K562 (cell line): ENCODE data around the gene RPS10. TPM values are rescaled to one million over a fixed set of nuclear protein-coding genes. Genes with fewer than 3 reads are reported as not detected.

Experiments used
- ATAC-seq: fragments of 200-7000 bp; cut with Tn5 transposase; 3 replicates; pipeline ENCODE4 v1.9.1; 2020; ENCODE audit warnings: moderate library complexity
- BruUV-seq: library from RNA; stranded (reverse); fragments of 400-500 nt; replicated peaks from 2 replicates; lab custom pipeline; 2021; lab: Mats Ljungman, UMichigan
- CTCF ChIA-PET: fragments of 300-600 bp; formaldehyde crosslinking; extraction: SDS; loops from one replicate; lab custom pipeline; 2021; ENCODE audit warnings: low intra/inter-chr PET ratio; lab: Yijun Ruan, JAX
- POLR2A ChIA-PET: fragments of 300-600, 350-650 bp; sonication (Branson Sonifier 250); formaldehyde crosslinking; extraction: SDS; loops from one replicate; lab custom pipeline; 2021; ENCODE audit warnings: antibody characterized with exemption, inconsistent platforms; lab: Yijun Ruan, JAX
- DNase-seq, 4 experiments: peaks; one replicate each; pipeline versions ENCODE4 v3.0.0 to v3.0.0-alpha.2; 2011 to 2018; ENCODE audit warnings: low spot score in 3 of 4, mixed read lengths in 3 of 4; ENCODE audit errors: extremely low read depth in 1 of 4
- FAIRE-seq: peaks from 2 replicates; lab custom pipeline; 2011; peaks lifted over from hg19 to GRCh38; lab: Jason Lieb, UNC
- H2AFZ ChIP-seq: 2 replicates; pipeline ENCODE4 v1.6.0; 2011; ENCODE audit warnings: low read depth, low read length, control low read depth, inconsistent platforms
- H3K27ac ChIP-seq: fragments of 200-600 bp; 3 replicates; pipeline ENCODE4 v1.8.0; 2011; ENCODE audit warnings: low read depth, mild to moderate bottlenecking, control low read depth, inconsistent platforms, low read length, moderate library complexity, mixed read lengths; ENCODE audit errors: extremely low read depth
- H3K27me3 ChIP-seq, 2 experiments: fragments of 300-600 bp in 1 of 2; 2 replicates in 1 of 2; 3 replicates in 1 of 2; pipeline versions ENCODE4 v1.6.0 to v1.8.0; 2011; ENCODE audit warnings: inconsistent platforms in 2 of 2, low read length in 2 of 2, mild to moderate bottlenecking in 1 of 2, mixed read lengths in 1 of 2, moderate library complexity in 1 of 2; ENCODE audit not compliant: control insufficient read depth in 2 of 2, insufficient read depth in 2 of 2
- H3K36me3 ChIP-seq: fragments of 300-600 bp; 3 replicates; pipeline ENCODE4 v1.8.0; 2011; ENCODE audit warnings: mild to moderate bottlenecking, low read length, inconsistent platforms; ENCODE audit not compliant: control insufficient read depth, insufficient read depth
- H3K4me1 ChIP-seq, 2 experiments: fragments of 200-600 bp in 1 of 2; replicated peaks in 1 of 2; 2 replicates in 1 of 2; 3 replicates in 1 of 2; pipeline versions ENCODE4 v1.5.1 to v1.8.0; 2011; ENCODE audit warnings: inconsistent platforms in 2 of 2, low read length in 2 of 2, mild to moderate bottlenecking in 1 of 2, mixed read lengths in 1 of 2, moderate library complexity in 1 of 2; ENCODE audit not compliant: control insufficient read depth in 2 of 2, insufficient read depth in 2 of 2
- H3K4me2 ChIP-seq: 2 replicates; pipeline ENCODE4 v1.6.1; 2011; ENCODE audit warnings: low read length, control low read depth, inconsistent platforms, mixed read lengths; ENCODE audit not compliant: insufficient read depth
- H3K4me3 ChIP-seq: fragments of 200-600 bp; sonication (generic), shearing (Covaris generic); 2 replicates; pipeline ENCODE4 v1.5.1; 2016; ENCODE audit warnings: control low read depth, inconsistent platforms
- H3K79me2 ChIP-seq: fragments of 200-600 bp; 3 replicates; pipeline ENCODE4 v1.8.0; 2011; ENCODE audit warnings: low read length, inconsistent platforms; ENCODE audit not compliant: control insufficient read depth, insufficient read depth
- H3K9ac ChIP-seq, 2 experiments: 2 replicates each; pipeline versions ENCODE4 v1.6.0 to v1.6.1; 2011; ENCODE audit warnings: low read depth in 2 of 2, low read length in 2 of 2, control low read depth in 1 of 2, inconsistent platforms in 1 of 2, mild to moderate bottlenecking in 1 of 2, mixed read lengths in 1 of 2; ENCODE audit not compliant: insufficient read depth in 1 of 2
- H3K9me1 ChIP-seq: one replicate; pipeline ENCODE4 v1.6.0; 2011; ENCODE audit warnings: inconsistent platforms, mild to moderate bottlenecking, low read length, moderate library complexity; ENCODE audit not compliant: control insufficient read depth, insufficient read depth
- H3K9me3 ChIP-seq: replicated peaks from 2 replicates; pipeline ENCODE4 v1.5.1; 2011; ENCODE audit warnings: low read depth, low read length, inconsistent platforms; ENCODE audit not compliant: control insufficient read depth, insufficient read depth
- H4K20me1 ChIP-seq: replicated peaks from 2 replicates; pipeline ENCODE4 v1.6.1; 2011; ENCODE audit warnings: low read length, inconsistent platforms, mixed read lengths; ENCODE audit not compliant: control insufficient read depth, insufficient read depth
- CHCHD3 ChIP-seq: fragments of 250-450 bp; sonication (Bioruptor Pico); IDR thresholded peaks from 2 replicates; pipeline ENCODE4 v2.1.2; 2022; ENCODE audit warnings: mild to moderate bottlenecking
- ZBTB11 ChIP-seq, 3 experiments: fragments of 200-800 bp in 1 of 3; fragments of 250-450 bp in 1 of 3; fragments of 450-650 bp in 1 of 3; sonication (Bioruptor Pico) in 1 of 3; sonication (Bioruptor generic) in 1 of 3; formaldehyde crosslinking in 1 of 3; IDR thresholded peaks; 2 replicates each; pipeline versions ENCODE4 v1.6.1 to v1.8.0; 2016 to 2022; ENCODE audit warnings: mild to moderate bottlenecking in 2 of 3, missing genetic modification characterization in 2 of 3, missing compliant biosample characterization in 1 of 3, moderate library complexity in 1 of 3
- ZBTB7A ChIP-seq: IDR thresholded peaks from 2 replicates; pipeline ENCODE4 v1.6.1; 2011; ENCODE audit warnings: low read depth, mild to moderate bottlenecking, low read length, moderate library complexity, borderline replicate concordance; ENCODE audit not compliant: control insufficient read depth
- WGBS: fragments of 100-300 bp; shearing (Covaris generic); methylation state at CpG from one replicate; pipeline ENCODE4 v1.1.6; 2016; ENCODE audit warnings: low coverage, mixed read lengths; ENCODE audit not compliant: insufficient coverage; ENCODE audit errors: missing lambda C conversion rate; 5-methylcytosine and 5-hydroxymethylcytosine counted together
- in situ Hi-C: fragments of 300-500 bp; cut with MboI; formaldehyde crosslinking; loops from 4 replicates; pipeline ENCODE4 v1.15.0; 2018; ENCODE audit warnings: inconsistent platforms, mixed read lengths
- intact Hi-C: fragments of 100-400 bp; cut with micrococcal nuclease; formaldehyde crosslinking; loops from 2 replicates; pipeline ENCODE4 v1.14.2; 2022
- polyA plus RNA-seq, 8 experiments: library from polyadenylated mRNA; depleted of rRNA in 4 of 8; stranded (reverse) in 5 of 8; unstranded in 3 of 8; fragments of >200 nt; fragmentation: Nextera tagmentation in 2 of 8; fragmentation: Illumina TruSeq in 1 of 8; extraction: Ambion mirVana in 2 of 8; extraction: Trizol in 1 of 8; gene quantifications; 2 replicates each; pipeline versions ENCODE4 v1.2.1 to v1.2.3, GENCODE V29; 2011 to 2014; ENCODE audit warnings: inconsistent platforms in 1 of 8, missing spikeins in 1 of 8
- total RNA-seq, 7 experiments: library from RNA; depleted of rRNA in 6 of 7; stranded (reverse); fragments of >200 nt in 6 of 7; fragmentation: Illumina TruSeq in 2 of 7; extraction: Trizol in 2 of 7; gene quantifications; 2 replicates each; pipeline versions ENCODE4 v1.2.1 to v1.2.3, GENCODE V29; 2011 to 2021; ENCODE audit warnings: low replicate concordance in 1 of 7

The RPS10 gene
- total and polyA plus RNA-seq, 9 of the 15 experiments (the other 6 are each of a cell fraction or from before 2014, with no cell fraction given): 2,680 to 5,251 (median 3,876) TPM

DNA sequence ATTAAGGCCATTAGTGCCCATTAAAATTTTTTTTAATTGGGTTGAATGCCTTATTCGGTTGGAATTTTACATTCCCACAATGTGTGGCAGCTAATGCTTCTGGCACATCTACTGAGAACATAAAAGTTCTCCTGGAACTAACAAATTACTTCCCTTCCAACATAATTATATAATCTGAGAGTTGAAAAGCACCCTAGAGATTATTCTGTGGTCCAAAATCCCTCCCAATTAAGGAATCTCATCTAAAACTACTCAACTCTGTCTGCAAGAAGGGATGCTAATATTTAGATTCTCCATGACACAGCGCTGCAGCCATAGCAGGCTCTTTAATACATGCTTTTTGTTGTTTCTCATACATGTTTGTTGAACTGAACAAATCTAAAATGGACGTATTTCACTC, 37.4 kb downstream of the RPS10 start:
- no peak for FAIRE-seq
- Histone ChIP-seq H3K27me3 (no peaks in the 10 kb centered on the region), H3K4me2 (no peak overlapping the region), H4K20me1 (no peaks in the 10 kb centered on the region; the same call in 1 of the 2 replicates), H3K4me3 (no peak overlapping the region), H2AFZ (no peak overlapping the region), H3K9me3 (no peaks in the 10 kb centered on the region), H3K79me2 (peaks cover 96% of the 10 kb centered on the region), H3K9ac (no peak overlapping the region), H3K9me1 (no peaks in the 10 kb centered on the region), H3K36me3 (peaks cover 25% of the 10 kb centered on the region; the same call in 2 of the 3 replicates), H3K27ac (no peak overlapping the region), H3K4me1 (peaks cover 22 to 28% of the 10 kb centered on the region in 2 experiments; a peak in 4 of 5 replicates)
- no peak for ATAC-seq
- no TSS peak for BruUV-seq
- no peak for DNase-seq
- CTCF ChIA-PET: no interaction called here
- 85% methylated on average over 3 of the region's 3 CpGs for WGBS
- intact Hi-C loops: no loop called here
- TF ChIP-seq CHCHD3: no peak
- TF ChIP-seq ZBTB7A: no peak
- no peak for TF ChIP-seq ZBTB11 (CRISPR knock-in tag; IDR thresholded peaks at IDR 0.05)
- POLR2A ChIA-PET: interaction anchor here (0.7 to 2.2 kb wide), 5 partner anchors 8 to 151 kb away, joined by 3 to 9 read pairs (median 3); partner anchors contain the start of gene HMGA1
- in situ Hi-C loops: no loop called here
